Mucosa of gallbladder (tissue), 1 donor: ENCODE measurements around the gene PFDN1. TPM values are rescaled to one million over a fixed set of nuclear protein-coding genes. Genes with fewer than 3 reads are reported as not detected.

Source experiments
- DNase-seq: peaks from one replicate; pipeline ENCODE4 v3.0.0-alpha.2; 2020; ENCODE audit warnings: low spot score
- total RNA-seq: library from RNA; stranded (reverse); gene quantifications from one replicate; pipeline ENCODE4 v1.2.1, GENCODE V29; 2021
- donor health status: DM: no; HTN: no; CAD: no.

Gene PFDN1
- total RNA-seq, 1 donor from 2014 or later = 41.8 TPM

DNA sequence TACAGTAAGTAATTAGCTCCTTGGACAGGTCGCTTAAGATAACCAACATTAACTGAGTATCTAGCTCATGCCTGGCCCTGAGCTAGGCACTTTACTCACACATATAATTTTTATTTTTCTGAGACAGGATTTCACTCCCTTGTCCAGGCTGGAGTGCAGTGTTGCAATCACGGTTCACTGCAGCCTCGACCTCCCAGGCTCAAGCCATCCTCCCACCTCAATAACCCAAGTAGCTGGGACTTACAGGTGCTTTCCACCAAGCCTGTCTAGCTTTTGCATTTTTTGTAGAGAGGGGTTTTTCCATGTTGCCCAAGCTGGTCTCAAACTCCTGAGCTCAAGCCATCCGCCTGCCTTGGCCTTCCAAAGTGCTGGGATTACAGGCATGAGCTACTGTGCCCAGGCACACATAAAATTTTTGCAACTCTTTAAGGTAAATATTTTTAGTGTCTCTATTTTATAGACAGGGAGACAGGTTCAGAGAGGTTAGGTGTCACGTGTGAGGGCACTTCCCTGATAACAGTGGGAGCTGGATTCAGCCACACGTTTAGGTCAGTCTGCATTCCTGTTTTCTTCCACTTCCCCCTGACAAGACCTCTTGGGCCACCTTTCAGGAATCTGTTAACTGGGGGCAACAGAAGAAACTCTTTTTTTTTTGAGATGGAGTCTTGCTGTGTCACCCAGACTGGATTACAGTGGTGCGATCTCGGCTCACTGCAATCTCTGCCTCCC is 25.3 kb upstream of the PFDN1 start:
- DNase-seq = no peak

DNA sequence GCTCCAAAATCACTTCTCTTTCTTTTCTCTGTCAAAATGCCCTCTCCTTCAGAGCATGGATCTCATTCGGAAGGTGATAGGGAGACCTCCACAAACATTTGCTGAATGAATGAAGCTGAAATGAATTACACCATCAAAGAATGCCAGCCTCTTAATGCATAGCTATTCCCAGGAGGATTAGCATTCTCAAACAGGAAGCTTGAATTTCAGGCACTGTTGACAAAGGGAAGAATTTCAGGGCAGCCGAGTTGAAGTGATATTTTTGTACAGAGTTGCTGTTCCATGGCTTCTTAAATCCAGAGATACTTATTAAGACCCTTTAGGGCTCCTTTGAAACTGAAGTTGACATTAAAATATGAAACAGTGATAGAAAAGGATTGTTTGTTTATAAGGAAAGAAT is 24.7 kb upstream of the PFDN1 start:
- no peak for DNase-seq

DNA sequence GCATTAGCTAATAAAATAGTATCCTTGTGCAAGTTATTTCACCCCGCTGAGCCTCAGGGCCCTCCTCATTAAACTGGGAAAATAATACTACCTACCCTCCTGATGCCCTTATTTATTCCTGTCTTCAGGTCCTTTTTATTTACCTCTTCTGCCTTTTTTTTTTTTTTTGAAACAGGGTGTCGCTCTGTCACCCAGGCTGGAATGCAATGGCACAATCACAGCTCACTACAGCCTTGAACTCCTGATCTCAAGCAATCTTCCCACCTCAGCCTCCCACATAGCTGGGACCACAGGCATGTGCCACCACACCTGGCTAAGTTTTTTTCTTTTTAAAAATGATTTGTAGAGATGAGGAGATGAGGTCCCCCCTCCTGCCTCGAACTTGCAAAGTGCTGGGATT is 22.6 kb upstream of the PFDN1 start:
- no peak for DNase-seq

DNA sequence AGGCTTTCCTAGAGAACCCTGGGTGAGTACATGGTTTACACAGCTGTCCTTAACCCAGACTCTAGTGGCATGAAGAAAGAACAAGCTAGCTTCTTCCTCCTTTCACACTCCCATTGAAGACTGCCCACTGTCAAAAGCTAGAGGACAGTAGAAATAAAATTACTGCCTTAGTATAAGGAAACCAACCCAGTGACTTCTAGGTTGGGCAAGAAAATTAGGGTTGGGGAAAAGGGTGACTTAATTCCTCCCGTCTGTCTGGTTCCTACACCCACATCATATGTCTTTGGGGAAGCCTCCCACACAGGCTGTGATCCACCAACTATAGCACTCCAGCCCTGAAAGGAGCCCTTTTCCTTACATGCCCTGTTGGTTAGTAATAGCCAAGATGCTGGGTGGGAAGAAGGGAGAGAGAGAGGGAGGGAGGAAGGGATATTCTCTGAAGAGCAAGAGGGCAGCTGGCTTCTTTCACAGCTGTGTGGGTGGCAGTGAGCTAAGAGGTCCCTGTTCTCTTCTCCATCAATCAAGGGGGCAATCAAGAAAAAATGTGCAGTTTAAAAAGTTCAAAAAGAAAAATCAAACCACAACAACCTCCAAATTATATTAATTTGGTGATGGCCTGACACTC is 21.8 kb upstream of the PFDN1 start:
- DNase-seq = no peak

DNA sequence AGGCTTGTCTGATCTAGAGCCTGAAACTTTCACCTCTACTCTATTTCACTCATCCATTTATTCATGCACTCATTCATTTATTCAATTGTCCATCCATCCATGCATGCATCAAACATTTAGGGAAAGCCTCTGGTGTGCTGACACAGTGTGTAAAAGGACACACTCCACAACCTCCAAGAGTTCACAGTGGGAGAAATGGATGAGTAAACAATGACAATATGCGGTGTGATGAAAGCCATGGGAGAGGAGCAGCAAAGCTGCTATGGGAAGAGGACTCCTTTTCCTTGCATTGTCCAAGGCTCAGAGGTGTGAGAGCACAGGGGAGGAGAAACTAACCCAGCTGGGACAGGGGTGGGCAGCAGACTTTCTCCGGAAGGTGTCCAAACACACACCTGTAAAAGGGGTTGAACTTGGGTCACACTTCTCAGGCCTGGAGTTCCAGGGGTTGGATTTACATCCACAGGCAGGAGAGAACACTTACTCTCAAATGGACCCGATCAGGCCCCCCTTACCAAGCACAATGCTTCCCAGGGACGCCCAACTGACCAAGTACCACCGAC is 21.2 kb upstream of the PFDN1 start:
- no peak for DNase-seq

DNA sequence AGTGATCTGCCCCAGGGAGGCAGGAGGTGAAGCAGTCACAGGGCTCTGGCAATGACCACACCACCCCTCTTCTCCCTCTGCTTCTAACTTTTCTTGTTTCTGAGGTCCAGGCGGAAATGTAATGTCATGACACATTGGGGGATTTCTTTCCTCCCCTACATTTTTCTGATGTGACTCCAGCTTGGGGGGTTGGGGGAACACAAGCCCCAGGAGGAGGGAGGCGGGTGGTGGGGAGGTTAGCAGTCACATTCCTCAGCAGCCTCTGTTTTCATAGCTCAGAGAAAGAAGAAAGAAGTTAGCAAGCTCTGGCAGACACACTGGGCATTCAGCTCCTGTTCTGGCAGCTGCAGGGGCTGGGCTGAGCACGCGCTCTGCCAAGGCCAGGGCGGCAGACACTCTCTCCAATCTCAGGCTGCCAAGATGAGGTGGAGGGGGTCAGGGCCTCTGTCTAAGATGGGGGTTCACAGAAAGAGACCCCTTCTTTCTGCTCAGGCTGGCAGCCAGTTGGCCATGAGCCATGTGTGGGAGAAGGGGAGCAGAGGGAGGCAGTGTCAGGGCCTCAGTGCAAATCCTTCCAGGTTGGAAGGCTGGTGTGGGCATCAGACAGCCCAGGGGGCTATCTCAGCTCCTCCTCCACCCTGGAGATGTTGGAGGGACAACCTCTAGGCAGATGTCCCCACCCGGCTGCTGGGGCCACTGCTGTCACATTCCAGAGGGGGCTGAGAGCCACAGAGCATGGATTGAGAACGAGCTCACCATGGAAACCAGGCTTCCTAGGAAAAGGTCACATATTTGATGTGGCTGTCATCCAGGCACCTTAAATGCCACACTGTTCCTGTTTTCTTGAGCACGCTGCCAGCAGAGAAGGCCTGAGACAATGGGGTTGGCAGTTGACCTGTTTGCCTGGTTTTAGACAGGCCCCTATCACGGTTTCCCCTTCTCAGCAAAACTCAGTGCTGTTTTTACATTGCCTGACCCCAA is 20.1 kb upstream of the PFDN1 start:
- peak; percentile 59 for DNase-seq

DNA sequence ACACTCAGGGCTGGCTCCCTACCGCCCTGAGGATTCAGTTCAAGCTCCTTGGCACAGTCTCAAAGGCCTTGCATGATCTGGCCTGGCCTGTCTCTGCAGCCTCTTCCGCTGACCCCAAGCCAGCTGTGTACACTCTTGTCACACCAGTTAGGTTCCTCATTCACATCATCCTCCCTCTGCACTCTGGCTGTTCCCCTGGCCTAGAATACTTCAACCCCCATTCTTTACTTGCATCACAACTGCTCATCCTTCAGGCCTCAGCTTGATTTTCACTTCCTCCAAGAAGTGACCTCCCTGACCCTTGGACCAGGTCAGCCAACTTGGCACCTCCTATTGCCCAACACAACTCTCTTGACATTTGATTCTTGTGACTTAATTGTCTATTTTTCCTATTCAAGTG is 18.9 kb upstream of the PFDN1 start:
- peak; percentile 41 for DNase-seq

DNA sequence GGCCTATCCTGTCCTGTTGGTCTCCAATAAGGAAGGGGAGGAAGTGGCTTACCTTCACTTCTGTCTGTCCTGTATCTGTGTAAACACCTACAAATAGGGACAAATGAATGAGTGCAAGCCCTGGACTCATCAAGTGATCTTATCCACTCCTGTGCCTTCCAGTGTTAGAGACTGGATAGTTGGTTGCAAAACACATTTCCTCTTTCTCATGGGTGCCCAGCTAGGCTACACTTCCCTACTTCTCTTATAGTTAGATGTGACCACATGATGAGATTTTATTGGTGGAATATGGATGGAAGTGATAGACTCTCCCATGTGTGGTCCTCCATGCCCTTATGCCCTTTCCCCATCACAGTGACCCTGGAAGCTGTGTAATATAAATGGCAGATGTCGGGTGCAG is 16.9 kb upstream of the PFDN1 start:
- no peak for DNase-seq

DNA sequence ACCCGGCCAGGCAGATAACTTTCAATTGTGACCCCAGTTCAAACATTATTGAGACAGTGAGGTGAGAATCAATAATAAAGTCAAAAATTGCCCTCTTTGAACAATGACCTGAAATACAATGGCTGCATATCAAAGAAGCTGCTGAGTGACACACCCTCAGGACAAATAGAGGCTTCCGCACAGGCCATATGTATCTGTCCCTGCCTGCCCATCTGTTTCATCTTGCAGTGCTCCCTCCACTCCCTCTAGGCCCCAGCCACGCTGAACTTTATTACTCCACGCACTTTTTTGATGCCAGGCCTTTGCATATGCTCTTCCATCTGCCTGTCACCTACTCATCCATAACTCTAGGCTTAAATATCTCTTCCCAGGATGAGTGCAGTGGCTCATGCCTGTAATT is 15.9 kb upstream of the PFDN1 start:
- DNase-seq = no peak

DNA sequence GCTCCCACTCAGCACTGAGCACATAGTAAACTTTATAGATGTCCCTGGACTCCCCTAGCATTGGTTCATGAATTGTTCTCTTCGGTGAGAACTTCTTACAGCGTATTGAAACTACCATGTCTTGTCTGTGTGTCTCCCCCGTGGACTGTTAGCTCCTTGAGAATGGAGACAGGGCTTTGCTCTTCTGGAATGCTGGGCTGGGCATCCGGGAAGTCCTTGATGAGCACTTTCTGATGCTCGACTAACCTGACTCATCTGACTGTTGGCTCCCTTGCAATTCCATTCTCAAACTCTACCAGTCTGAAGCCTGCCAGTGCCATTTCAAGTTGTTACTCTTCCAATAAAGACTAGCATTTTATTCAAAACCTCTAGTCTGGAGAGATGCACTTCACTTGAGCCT is 15.0 kb upstream of the PFDN1 start:
- DNase-seq = no peak

DNA sequence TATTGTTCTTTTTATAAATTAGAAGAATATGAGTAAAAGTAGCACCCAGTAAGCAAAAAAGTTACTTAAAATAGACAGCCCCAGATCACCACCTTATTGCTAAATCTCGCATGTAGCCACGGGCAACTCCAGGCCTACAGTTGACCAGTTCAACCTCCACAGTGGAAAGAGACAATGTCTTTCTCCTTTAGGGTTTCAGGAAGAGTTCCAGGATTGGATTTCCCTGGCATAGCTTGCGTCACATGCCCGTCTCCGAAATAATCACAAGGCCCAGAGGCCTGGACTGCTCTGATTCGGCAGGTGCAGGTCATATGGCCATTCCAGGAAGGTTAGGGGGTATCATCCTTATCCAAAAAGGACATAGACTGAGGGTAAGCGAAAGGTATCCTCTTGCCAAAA is 9.9 kb upstream of the PFDN1 start:
- no peak for DNase-seq

DNA sequence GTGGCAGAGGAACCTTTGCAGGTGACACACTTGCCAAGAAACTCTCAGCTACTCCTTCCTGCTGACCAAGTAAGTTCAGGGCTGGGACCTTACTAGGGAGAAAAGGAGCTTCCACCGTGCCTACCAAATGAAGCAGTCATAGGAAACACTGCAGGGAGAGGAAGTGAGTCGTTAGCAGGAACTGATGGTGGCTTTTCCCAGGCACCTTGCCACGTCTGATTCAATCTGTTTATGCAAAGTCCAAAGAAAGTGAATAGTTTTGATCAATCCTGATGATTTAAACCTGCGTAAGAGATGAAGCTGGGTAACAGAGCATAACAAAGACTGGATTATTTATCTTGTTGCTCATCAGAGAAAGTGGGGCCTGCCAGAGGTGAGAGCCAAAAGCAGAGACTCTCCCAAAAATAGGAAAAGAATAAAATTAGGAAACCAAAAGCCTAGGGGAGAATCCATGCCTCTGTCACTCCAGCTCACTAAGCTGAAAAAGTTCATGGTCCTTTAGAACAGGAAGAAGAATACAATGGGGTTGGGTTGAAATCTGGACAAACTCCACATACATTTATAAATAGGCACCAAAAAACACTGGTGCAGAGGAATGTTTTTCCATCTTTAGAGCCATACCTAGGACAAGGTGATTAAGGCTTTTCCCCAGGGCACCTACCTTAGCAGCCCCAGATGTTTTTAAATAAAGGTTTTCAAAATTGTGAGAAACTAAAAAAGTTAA is 9.3 kb upstream of the PFDN1 start:
- DNase-seq = peak; percentile 42

DNA sequence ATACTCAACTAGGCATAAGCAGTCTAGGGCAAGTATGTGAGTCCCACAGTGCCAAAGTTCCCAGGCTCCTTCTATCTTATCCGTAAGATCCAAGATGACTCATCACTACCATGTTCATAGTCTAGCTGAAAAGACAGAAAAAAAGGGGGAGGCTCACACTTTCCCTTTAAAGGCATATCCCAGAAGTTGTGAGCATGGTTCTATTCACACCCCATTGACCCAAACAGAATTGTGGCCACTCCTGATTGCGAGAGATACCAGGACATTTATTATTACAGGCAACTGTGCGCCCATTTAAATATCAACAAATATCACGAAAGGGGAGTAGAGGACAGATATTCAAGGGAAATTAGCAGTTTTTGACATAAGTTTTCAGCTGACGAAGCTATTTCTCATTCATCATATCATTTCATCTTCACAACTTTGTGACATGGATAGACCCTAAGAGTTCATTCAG is 8.1 kb upstream of the PFDN1 start:
- no peak for DNase-seq

DNA sequence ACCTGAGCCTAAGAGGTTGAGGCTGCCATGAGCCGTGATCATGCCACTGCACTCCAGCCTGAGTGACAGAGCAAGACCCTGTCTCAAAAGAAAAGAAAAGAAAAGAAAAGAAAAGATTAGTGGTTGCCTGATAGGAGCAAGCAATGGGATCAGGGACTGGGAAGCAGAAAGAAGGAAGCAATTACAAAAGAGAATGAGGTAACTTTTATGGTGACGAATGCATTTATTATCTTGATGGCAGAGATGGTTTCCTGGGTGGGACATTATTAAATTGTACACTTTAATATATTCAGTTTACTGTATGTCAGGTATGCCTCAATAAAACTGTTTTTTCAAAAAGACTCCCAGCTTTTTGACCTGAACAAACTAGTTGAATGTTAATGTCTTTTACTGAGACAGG is 7.5 kb upstream of the PFDN1 start:
- DNase-seq = no peak

DNA sequence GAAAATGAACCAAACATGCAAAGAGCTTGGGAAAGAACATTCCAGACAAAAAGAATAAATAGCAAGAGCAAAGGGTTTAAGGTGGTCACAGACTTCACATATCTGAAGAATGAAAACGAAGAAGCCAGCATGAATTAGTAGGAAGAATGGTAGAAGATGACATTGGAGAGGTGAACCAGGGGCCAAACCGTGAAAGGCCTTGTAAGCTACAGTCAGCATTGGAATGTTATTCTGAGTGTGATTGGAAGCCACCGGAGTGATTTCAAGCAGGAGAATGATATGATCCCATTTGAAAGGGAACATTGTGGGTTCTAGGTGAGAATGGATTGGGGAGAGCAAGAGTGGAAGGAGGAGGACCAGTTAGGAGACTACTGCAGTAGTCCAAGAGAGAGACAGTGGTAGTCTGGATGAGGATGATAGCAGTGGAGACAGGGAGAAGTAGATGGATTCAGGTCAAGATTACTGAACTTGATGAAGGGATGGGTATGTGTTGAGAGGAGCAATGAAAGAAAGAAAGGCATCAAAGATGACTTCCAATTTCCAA is 6.9 kb upstream of the PFDN1 start:
- no peak for DNase-seq

DNA sequence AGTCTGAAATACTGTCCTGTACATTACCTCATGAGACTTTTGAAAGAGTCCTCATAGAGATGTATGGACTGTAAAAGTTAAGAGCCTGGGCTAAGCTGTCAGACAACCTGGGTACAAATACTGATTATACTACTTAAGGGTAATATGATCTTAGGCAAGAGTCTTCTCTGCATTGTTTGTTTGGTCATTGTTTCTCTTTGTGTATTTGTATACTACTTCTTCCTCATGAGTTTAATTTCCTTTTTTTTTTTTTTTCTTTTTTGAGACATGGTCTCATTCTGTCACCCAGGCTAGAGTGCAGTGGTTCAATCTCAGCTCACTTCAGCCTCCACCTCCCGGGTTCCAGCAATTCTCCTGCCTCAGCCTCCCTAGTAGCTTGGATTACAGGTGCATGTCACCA is 2.6 kb upstream of the PFDN1 start:
- no peak for DNase-seq

DNA sequence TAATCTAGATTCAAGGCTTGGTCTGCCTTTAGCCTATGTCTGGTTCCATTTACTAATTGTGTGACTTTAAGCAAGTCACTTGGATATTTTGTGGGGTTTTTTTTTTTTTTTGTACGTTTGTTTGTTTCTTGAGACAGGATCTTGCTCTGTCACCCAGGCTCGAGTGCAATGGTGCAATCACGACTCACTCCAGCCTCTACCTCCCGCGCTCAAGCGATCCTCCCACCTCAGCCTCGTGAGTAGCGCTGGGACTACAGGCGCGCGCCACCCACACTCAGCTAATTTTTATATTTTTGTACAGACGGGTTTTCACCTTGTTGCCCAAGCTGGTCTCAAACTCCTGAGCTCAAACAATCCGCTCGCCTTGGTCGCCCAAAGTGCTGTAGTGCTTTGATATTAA is 1.1 kb upstream of the PFDN1 start:
- no peak for DNase-seq

DNA sequence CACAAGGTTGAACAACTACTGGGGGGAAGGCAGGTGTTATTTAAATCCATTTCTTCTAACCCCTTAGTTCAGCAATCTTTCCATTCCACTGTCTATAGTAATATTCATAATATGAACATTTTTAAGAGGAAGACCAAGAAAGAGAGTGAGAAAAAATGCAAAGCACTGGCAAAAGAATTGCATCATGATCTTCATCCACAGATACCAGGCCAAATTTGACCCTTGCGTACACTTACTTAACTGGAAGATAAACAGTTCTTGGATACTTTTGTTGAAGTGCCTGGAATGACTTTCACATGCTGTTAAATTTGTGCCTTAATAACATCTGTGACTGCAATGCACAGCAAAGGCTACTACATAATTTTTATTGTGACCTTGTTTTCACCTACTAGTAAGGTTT is 1.8 kb downstream of the PFDN1 start:
- no peak for DNase-seq

DNA sequence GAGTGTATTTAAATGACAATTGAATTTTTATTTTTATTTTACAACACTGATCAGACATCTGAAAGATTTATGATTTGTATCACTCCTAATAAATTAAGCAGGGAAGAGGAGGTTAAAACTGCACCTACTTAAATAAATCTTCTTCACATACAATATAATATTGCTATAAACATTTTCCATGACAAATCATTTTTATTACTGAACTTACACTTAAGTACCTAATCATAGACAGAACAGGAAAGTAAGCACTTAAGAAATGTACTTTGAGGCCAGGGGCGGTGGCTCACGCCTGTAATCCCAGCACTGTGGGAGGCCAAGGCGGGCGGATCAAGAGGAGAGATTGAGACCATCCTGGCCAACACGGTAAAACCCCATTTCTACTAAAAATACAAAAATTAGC is 3.8 kb downstream of the PFDN1 start:
- DNase-seq = no peak

DNA sequence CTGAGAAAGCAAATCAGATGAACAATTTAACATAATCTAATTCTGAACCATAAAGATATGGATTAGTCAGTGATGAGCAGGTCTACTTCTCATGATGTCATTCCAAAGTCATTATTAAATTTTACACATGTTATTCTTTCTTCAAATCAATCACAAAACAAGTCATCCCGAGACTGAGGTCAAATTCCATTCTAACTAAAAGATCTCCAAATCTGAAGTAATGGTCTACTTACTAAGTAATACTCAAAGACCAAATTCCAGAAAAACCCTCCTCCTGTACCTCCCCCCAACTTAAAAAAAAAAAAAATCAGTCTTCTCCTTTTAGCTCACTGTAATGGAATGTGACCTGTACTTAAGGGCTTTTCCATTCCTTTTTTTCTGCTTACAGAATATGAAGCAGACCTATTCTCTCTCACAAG is 4.7 kb downstream of the PFDN1 start:
- DNase-seq = no peak

DNA sequence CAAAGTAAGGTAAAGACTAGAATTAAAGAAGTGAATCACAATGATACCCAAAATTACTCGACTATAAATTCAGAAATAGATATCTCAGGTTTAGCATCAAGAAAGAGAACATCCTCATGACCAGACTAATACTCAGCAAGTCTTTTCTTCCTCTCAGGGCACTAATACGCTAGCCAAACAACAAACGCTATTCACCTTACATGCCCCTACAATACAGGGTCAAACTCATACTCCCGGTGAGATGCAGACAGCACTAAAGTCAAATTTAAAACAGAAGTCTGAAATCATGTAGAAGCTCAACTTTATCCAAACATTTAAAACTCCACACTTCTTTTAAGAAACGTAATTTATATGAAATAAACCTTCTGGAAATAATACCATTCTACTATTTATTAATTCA is 5.6 kb downstream of the PFDN1 start:
- no peak for DNase-seq
